Epithelial cell of proximal tubule (primary cell): Measurements from ENCODE around the gene ZMIZ1. TPM values are rescaled to one million over a fixed set of nuclear protein-coding genes. Genes with fewer than 3 reads are reported as not detected.

ENCODE experiments used
- DNase-seq: peaks from one replicate; pipeline ENCODE4 v3.0.0-alpha.2; 2011; ENCODE audit warnings: low read depth
- H3K4me3 ChIP-seq: 2 replicates; pipeline ENCODE4 v1.5.1; 2011; ENCODE audit warnings: low read depth, mild to moderate bottlenecking, low read length
- total RNA-seq: library from RNA; depleted of rRNA; stranded (reverse); fragments of >200 nt; gene quantifications from 2 replicates; pipeline ENCODE4 v1.2.3, GENCODE V29; 2015
- TF ChIP-seq, protein P1 (sequence below): conservative IDR thresholded peaks from 2 replicates; pipeline ENCODE4 v1.5.1; 2012; ENCODE audit warnings: low read depth, mild to moderate bottlenecking, low read length

Gene ZMIZ1
- total RNA-seq, 1 donor from 2014 or later, result 21.4 TPM

DNA sequence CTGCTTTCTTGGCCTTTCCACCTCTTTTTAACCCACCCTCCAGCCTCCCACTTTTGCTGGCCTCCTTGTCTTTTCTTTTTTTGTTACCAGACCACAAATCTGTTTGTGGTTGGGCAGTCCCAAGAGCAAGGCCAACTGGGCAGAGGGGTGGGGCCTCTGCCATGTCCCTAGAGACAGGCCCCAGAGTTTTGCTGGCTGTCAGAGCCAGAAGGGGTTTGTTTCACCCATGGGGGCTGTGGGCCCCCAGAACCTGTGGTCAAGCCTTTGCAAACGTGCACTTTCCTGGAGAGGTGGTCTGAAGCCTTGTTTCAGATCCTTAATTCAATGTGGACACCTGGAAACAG lies 10.3 kb downstream of the ZMIZ1 start:
- H3K4me3 ChIP-seq, result no peak overlapping the region
- TF ChIP-seq, protein P1, sequence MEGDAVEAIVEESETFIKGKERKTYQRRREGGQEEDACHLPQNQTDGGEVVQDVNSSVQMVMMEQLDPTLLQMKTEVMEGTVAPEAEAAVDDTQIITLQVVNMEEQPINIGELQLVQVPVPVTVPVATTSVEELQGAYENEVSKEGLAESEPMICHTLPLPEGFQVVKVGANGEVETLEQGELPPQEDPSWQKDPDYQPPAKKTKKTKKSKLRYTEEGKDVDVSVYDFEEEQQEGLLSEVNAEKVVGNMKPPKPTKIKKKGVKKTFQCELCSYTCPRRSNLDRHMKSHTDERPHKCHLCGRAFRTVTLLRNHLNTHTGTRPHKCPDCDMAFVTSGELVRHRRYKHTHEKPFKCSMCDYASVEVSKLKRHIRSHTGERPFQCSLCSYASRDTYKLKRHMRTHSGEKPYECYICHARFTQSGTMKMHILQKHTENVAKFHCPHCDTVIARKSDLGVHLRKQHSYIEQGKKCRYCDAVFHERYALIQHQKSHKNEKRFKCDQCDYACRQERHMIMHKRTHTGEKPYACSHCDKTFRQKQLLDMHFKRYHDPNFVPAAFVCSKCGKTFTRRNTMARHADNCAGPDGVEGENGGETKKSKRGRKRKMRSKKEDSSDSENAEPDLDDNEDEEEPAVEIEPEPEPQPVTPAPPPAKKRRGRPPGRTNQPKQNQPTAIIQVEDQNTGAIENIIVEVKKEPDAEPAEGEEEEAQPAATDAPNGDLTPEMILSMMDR, result no peak
- no peak for DNase-seq

DNA sequence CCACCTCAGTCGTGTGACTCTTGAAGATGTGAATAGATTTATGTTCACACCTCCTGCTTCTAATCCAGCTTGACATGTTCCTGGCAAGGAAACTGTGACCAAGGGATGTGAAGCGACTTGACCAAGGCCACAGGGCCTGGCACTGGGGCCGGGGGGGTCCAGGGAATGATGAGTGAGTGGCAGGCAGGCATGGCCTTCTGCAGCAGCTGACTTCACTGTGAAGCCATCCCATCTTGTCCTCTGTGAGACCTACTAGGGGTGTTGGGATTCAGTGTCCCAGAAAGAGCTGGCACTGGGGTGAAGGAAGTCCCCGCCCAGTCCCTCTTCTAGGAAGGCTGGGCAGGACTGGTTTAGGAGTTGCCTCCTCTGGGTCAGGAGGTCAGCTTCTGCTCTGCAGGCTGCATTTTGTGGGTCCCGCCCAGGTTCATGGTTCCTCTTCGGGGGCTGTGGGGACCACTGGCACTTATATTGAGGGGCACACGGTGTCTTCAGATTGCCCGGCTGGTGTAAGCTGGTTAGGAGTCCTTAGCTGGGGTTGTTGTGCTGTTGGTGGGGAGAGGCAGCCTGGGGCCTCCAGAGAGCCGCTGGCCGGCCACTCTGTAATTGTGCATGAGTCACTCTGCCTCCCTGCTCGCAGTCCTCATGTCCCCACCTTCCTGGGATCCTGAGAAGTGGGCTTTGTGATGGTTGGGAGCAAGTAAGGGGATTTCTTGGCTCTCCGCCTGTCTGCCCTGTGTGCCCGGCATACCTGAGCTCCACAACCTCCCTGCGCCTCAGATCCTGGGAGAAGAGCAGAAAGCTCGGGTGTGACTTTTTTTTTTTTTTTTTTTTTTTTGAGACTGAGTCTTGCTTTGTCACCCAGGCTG lies 11.0 kb downstream of the ZMIZ1 start:
- TF ChIP-seq, protein P1, result no peak
- no peak for DNase-seq
- H3K4me3 ChIP-seq, result no peak overlapping the region

DNA sequence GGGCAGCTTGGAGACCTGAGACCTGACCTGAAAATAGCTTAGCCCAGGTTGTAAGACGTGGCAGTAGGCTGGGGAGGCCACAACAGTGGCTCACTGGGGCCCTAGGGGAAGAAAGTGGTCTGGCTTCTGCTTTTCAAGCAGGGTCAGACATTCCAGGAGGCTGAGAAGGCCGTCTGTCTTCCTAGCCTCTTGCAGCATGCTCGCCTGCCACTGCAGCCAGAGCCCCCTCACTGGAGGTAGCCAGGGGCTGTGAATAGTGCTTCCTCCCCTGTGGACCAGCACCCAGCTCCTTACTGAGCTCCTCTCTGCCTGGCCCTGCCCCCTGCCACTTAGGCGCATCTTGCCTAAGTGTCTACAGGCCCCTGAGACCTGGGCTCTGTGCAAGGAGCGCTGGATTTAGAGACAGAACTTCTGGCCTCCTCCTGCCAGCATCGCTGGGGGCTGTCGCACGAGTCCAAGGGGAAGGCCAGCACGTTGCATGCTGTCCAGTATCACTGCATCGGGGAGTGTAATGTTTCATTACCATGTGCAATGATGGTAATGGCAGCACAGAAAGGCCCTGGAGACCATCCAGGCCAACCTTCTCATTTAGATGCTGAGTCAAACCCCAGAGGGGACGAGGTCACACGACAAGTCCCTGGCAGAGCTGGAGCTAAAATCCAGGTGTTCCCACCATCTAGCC lies 12.7 kb downstream of the ZMIZ1 start:
- TF ChIP-seq, protein P1, result no peak
- H3K4me3 ChIP-seq, result no peak overlapping the region
- no peak for DNase-seq

DNA sequence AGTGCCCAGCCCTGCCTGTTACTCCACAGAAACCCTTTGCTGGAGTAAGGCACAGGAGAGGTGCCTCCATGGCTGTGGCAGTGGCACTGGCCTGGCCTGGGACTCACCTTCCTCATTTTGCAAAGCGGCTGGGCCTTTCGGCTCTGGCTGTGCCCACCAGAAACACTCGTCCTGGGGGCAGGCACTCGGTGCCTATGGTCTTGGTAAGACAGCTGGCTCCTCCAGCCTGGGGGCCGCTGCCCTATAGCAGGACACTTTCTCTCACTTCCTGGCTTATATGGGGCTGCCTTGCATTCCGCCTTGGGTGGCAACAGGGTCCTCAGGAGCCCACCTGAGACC lies 13.2 kb downstream of the ZMIZ1 start:
- TF ChIP-seq, protein P1, result no peak
- no peak overlapping the region for H3K4me3 ChIP-seq
- DNase-seq, result no peak

DNA sequence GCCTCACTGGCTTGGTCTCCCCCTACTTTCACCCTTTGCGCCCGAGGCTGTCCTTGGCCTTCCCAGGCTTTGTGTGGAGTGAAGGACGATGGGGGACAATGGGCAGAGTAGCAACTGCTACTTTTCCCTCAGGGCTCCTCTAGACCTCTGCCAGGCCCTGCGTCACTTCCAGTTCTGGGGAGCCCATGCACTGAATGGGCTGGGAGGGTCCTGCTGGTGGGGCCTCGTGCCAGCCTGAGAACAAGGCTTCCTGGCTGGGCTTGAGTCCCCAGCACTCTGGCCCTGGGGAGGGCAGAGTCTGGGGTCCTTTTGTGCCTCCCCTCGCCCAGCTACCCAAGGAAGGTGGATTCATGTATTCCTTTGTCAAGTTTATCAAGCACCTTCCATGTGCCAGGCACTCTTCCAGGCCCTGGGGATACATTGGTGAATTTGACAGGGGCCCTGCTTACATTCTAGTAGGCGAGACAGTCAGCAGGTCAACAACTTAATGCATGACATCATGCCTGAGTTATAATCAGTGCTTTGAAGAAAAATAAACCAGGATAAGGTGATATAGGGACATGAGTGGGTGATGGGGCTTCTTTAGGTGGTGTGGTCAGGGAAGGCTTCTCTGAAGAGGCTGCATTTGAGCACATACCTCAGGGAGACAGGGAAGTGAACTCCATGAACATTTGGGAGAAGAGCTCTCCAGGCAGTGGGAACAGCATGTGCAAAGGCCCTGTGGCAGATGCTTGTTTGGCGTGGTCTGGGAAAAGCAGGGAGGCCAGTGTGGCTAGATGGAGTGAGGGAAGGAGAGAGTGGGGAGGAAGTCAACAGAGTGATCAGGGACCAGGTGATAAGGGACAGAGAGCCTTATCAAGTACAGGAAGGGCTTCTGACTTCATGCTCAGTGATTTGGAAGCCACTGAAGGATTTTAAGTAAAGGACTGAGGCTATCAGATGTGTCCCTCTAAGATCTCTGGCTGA lies 14.1 kb downstream of the ZMIZ1 start:
- no peak overlapping the region for H3K4me3 ChIP-seq
- no peak for DNase-seq
- TF ChIP-seq, protein P1, result no peak

DNA sequence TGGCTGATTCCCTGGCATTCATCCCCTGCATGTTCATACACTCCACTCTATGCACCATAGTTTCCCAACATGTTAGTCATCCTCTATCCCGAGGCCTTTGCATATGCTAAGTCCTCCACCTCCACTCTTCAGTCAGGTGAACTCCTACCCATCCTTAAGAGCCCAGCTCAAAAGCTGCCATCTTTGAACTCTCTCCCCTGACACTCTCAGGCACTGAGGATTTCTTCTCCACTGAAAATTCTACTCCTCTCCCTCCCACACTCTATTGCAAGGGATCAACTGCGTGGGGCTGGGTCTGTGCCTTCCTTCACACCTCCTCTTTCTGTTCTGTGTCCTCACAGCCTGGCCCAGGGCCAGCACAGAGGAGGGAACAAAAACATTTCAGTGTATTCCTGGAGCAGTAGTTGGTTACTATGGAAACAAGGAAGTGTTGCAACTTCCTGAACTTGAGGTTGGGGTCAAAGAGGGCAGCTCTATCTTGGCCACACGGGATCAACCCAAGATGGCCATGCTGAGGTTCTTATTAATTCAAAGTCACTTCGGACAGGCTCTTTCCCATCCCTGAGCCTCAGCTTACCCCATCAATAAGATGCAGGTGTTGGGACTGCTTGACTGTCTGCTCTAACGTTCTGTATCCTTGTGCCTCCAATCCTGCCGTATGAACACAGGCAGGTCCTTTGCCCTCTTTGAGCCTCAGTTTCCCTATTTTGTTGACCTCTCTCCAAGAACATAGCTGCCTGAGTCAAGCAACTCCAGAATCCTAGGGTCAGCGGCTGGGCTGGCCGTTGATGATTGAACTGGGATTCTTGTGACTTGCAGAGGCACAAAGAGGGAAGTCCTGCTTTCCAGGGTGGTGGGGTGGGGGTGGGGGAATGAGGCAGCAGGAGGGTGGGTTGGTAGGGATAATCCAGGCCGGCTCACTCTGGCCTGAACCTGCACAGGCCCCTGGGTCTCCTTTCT lies 15.5 kb downstream of the ZMIZ1 start:
- DNase-seq, result peak; percentile 85

More for the DNA sequence above, 15.5 kb downstream of the ZMIZ1 start:
- H3K4me3 ChIP-seq, result no peak overlapping the region
- TF ChIP-seq, protein P1, result no peak
